ENCODE data around the gene TMEM222.

Gene TMEM222

GRCh38 chr1:27339213-27339612, 17.2 kb downstream of the TMEM222 start:
- DNase-seq (ENCODE audit: low read depth): no peak
- H3K4me3 ChIP-seq (ENCODE audit: low read depth, low read length): no peak overlapping the region
- TF ChIP-seq CTCF (IDR thresholded peaks at IDR 0.05; ENCODE audit: control insufficient read depth, extremely low read depth, insufficient read depth): no peak

GRCh38 chr1:27341525-27342252, 19.7 kb downstream of the TMEM222 start, which contains the start of gene SYTL1:
Gene SYTL1, plus strand, starts transcription at chr1:27342022. Its CDS starts 3,313 bp downstream, at chr1:27345335.
- TF ChIP-seq CTCF (IDR thresholded peaks at IDR 0.05; ENCODE audit: control insufficient read depth, extremely low read depth, insufficient read depth): no peak
- H3K4me3 ChIP-seq (ENCODE audit: low read depth, low read length): peak within 1 kb of the TSS; percentile 66
- no peak for DNase-seq (ENCODE audit: low read depth)

- H3K4me3 ChIP-seq (ENCODE audit: low read depth, low read length): peak overlapping the region; percentile 66
- no peak for DNase-seq (ENCODE audit: low read depth)
- no peak for TF ChIP-seq CTCF (IDR thresholded peaks at IDR 0.05; ENCODE audit: control insufficient read depth, extremely low read depth, insufficient read depth)
These were observed 20.4 kb downstream of the TMEM222 start for GRCh38 chr1:27342391-27342777.

- no peak for DNase-seq (ENCODE audit: low read depth)
These were observed 21.0 kb downstream of the TMEM222 start for GRCh38 chr1:27342778-27343638.

GRCh38 chr1:27343639-27344025, 21.7 kb downstream of the TMEM222 start:
- DNase-seq (ENCODE audit: low read depth): no peak
- H3K4me3 ChIP-seq (ENCODE audit: low read depth, low read length): peak overlapping the region; percentile 66
- no peak for TF ChIP-seq CTCF (IDR thresholded peaks at IDR 0.05; ENCODE audit: control insufficient read depth, extremely low read depth, insufficient read depth)

More at GRCh38 chr1:27342778-27343638, 21.0 kb downstream of the TMEM222 start:
- H3K4me3 ChIP-seq (ENCODE audit: low read depth, low read length): peak overlapping the region; percentile 66
- no peak for TF ChIP-seq CTCF (IDR thresholded peaks at IDR 0.05; ENCODE audit: control insufficient read depth, extremely low read depth, insufficient read depth)

GRCh38 chr1:27345272-27345671, 23.3 kb downstream of the TMEM222 start:
- no peak overlapping the region for H3K4me3 ChIP-seq (ENCODE audit: low read depth, low read length)
- no peak for TF ChIP-seq CTCF (IDR thresholded peaks at IDR 0.05; ENCODE audit: control insufficient read depth, extremely low read depth, insufficient read depth)
- no peak for DNase-seq (ENCODE audit: low read depth)

Measured in LNCaP clone FGC (cell line).